HG02884 (cell line): ENCODE measurements around the gene XXYLT1.
"Not testable (repeated sequence)": the region's sequence is repeated elsewhere in the genome, so short reads cannot be mapped to it uniquely, and the experiment has no call there.

Experiments
- ATAC-seq: cut with Tn5 transposase; IDR thresholded peaks from one replicate; pipeline ENCODE4 v1.9.1; 2021; ENCODE audit warnings: mild to moderate bottlenecking, moderate library complexity; ENCODE audit not compliant: unreplicated experiment

Gene XXYLT1

GRCh38 chr3:195117978-195118581, 152.9 kb downstream of the XXYLT1 start:
- no peak for ATAC-seq

DNA sequence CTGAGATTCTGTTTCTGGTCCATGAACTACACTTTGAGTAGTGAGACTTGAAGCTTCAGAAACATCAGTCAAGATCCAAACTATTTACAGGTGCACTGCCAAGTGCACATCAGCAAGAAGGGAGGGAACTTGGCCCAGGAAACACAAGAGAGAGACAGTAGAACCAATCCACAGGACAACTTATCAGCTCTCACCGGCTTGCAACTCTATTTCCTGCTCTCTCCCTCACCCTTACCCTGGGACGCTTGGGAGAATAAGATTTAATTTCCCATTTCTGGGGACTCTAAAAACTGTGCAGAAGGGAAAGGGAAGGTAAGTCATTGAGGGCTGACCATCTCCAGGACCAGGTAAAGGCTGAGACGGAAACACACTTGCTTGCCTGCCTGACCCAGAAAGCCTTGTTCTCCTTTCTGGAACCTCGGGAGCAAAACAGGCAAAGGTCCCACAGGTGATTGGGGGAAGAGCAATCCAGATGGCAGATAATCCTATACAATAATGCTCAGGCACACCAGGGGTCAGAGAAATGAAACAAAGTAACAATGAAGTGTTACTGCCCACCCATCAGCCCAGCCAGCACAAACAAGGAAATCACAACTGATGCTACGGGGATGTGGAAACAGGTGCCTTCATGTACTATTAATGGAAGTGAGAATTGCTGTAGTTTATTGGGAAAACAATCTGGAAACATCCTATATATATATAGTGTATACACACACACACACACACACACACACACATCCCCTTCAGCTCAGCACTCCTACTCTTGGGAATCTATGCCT, 154.4 kb downstream of the XXYLT1 start:
- ATAC-seq = no peak

GRCh38 chr3:195115600-195116406, 155.2 kb downstream of the XXYLT1 start:
- ATAC-seq = no peak

GRCh38 chr3:195114786-195115599, 156.0 kb downstream of the XXYLT1 start:
- no peak for ATAC-seq

- ATAC-seq = no peak
These were observed 157.2 kb downstream of the XXYLT1 start for GRCh38 chr3:195113536-195114425.

DNA sequence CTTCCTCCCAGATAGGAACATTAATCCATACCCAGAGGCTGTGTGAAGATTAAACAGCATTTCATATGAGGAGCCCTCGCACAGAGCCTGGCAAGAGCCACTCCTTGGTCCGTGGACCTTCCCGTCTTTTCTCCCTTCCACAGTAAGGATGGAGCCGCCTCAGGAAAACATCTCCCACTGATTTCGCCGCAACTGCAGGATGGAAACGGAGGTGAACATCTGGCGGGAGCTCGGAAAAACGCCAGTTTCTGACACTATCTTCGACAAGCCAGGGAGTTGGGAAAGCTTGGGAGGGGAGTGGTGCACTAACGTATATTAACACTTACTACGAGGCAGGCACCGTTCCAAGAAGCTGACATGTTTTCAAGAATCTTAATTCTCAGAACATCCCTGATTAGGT, 157.9 kb downstream of the XXYLT1 start:
- no peak for ATAC-seq

DNA sequence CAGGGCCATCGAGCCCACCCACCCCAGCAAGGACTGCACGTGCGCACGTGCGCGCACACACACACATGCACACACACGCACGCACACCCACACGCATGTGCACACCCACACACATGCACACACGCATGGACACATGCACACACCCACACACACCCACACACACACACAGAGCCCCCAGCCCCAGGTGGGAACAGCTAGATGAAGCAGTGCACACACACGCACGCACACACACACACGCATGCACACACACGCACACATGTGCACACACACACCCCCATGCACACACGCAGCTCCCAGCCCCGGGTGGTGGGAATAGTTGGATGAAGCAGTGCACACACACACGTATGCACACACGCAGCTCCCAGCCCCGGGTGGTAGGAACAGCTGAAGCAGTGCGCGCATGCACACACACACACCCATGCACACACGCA, 158.6 kb downstream of the XXYLT1 start:
- ATAC-seq = no peak

DNA sequence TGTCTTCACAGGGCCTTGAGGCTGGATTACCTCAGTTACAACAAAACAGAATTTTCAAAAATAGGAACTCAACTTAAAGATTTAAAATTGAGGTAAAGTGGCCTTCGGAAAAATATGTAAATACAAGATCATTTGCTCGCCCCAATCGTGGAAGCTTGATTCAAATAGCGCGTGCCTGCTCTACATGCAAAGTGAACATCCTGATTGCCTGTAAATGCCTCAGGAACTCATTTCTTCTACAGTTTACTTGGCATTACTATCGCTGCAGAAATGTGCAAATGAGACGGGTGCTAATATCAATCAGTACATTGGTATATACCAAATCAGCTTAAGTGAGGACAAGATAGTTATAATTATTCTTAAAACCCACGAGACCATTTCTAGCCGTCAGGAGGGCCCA, 159.2 kb downstream of the XXYLT1 start:
- no peak for ATAC-seq

GRCh38 chr3:195111319-195111705, 159.6 kb downstream of the XXYLT1 start:
- no peak for ATAC-seq

GRCh38 chr3:195110647-195111318, 160.2 kb downstream of the XXYLT1 start:
- no peak for ATAC-seq

DNA sequence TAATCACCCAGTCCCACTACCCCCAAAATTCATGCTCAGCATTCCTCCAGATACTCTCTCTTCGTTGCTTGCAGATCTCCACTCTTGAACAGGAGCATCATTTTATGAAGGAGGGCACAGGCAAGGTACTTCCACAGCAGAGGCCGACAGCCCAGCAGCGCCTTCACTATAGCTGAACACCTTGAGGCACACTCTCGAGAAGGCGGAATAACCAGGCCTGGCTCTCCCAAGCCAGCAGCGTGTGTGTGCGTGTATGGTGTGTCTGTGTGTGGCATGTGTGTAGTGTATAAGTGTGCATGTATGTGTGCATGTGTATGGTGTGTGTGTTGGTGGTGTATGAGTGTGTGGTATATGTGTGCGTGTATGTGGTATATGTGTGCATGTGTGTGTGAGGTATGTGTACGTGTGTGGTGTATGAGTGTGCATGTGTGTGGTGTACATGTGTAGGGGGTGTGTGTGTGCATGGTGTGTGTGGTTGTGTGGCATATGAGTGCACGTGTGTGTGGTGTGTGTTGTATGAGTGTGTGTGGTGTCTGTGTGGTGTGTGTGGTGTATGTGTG, 161.8 kb downstream of the XXYLT1 start:
- no peak for ATAC-seq

GRCh38 chr3:195107593-195107992, 163.4 kb downstream of the XXYLT1 start:
- ATAC-seq = no peak

- ATAC-seq = not testable (repeated sequence)
These were observed 163.9 kb downstream of the XXYLT1 start for GRCh38 chr3:195107031-195107430.

- ATAC-seq = peak; percentile 72
These were observed 164.5 kb downstream of the XXYLT1 start for GRCh38 chr3:195106418-195106906.

GRCh38 chr3:195105841-195106417, 165.0 kb downstream of the XXYLT1 start:
- ATAC-seq = no peak

GRCh38 chr3:195105389-195105788, 165.6 kb downstream of the XXYLT1 start:
- ATAC-seq = no peak

- ATAC-seq = no peak
These were observed 166.6 kb downstream of the XXYLT1 start for GRCh38 chr3:195104340-195104739.

DNA sequence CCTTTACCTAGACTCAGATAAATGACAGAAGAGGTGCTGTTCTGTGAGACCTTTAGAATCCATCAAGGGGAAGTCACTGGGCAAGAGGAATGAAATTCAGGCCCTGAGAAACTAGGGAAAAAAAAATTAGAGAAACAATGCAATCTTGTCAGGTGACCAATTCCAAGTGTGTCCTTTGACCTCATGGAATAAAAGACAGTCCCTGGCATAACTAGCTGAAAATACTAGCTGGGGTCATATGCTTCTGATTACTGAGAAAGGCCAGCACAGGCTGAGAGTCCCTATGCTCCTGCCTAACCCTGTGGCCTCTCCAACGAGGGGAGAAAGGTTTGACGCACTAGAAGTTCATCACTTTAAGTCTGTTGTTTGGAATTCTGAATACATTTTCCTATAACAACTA, 167.3 kb downstream of the XXYLT1 start:
- ATAC-seq = no peak
